ENCODE measurements around the gene MYH16.

Gene MYH16

GRCh38 chr7:99309111-99309510, 36.5 kb downstream of the MYH16 start:
- Histone ChIP-seq H3K4me3 (IDR thresholded peaks at IDR 0.05; ENCODE audit: insufficient read depth, low read depth, low read length) (no peak overlapping the region), H3K4me1 (ENCODE audit: low read depth, poor library complexity, severe bottlenecking) (peaks cover 4% of the 10 kb centered on the region), H3K79me2 (ENCODE audit: insufficient read depth, low read depth) (no peaks in the 10 kb centered on the region), H3K4me2 (no peak overlapping the region), H3K27ac (no peak overlapping the region), H2AFZ (ENCODE audit: low read depth) (no peak overlapping the region), H3K36me3 (ENCODE audit: insufficient read depth) (no peaks in the 10 kb centered on the region), H3K9ac (no peak overlapping the region), H3K27me3 (ENCODE audit: insufficient read depth, low read depth) (no peaks in the 10 kb centered on the region), H4K20me1 (ENCODE audit: insufficient read depth) (no peaks in the 10 kb centered on the region)
- TF ChIP-seq CTCF (conservative IDR thresholded peaks at IDR 0.05; ENCODE audit: low read depth, low read length) = no peak

DNA sequence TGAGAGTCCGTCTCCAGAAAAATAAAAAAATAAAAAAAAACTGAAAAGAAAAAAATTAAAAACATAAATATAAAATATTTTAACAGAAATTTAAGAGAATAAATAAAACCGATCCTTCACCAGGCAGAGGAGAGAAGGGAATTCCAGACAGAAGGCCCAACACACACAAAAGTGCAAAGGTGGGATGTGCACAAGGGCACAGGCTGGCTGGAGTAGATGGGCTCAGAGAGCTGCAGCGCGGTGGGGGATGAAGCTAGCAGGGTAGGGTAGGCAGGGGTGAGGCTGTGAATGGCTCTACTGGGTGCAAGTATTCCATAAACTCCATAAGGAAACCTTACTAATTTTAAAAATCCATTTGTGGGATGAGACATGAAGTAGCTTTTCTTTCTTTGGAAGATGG, 37.4 kb downstream of the MYH16 start:
- H2AFZ ChIP-seq (ENCODE audit: low read depth) = no peak overlapping the region
- no peak for TF ChIP-seq CTCF (conservative IDR thresholded peaks at IDR 0.05; ENCODE audit: low read depth, low read length)
- no peaks in the 10 kb centered on the region for H3K36me3 ChIP-seq (ENCODE audit: insufficient read depth)
- H3K4me2 ChIP-seq = no peak overlapping the region
- no peak overlapping the region for H3K9ac ChIP-seq
- no peaks in the 10 kb centered on the region for H3K79me2 ChIP-seq (ENCODE audit: insufficient read depth, low read depth)
- H3K4me1 ChIP-seq (ENCODE audit: low read depth, poor library complexity, severe bottlenecking) = peaks cover 4% of the 10 kb centered on the region
- no peak overlapping the region for H3K4me3 ChIP-seq (IDR thresholded peaks at IDR 0.05; ENCODE audit: insufficient read depth, low read depth, low read length)
- no peaks in the 10 kb centered on the region for H4K20me1 ChIP-seq (ENCODE audit: insufficient read depth)
- H3K27ac ChIP-seq = no peak overlapping the region
- no peaks in the 10 kb centered on the region for H3K27me3 ChIP-seq (ENCODE audit: insufficient read depth, low read depth)

DNA sequence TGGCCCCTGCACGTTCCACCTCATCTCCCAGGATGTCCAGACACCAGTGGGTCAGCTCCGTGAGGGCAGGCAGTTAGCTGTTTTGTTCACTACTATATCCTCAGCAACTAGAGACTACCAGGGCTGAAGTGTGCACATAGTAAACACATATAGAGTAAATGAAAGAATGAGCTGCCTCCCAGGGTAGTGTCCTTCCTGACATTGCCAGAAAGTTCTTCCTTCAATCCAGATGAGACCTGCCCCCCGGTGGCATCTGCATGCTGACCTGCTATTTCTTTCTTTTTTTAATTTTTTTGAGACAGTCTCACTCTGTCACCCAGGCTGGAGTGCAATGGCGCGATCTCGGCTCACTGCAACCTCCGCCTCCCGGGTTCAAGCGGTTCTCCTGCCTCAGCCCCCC, 39.1 kb downstream of the MYH16 start:
- Histone ChIP-seq H3K4me3 (IDR thresholded peaks at IDR 0.05; ENCODE audit: insufficient read depth, low read depth, low read length) (no peak overlapping the region), H3K79me2 (ENCODE audit: insufficient read depth, low read depth) (no peaks in the 10 kb centered on the region), H3K27ac (no peak overlapping the region), H3K9ac (no peak overlapping the region), H3K36me3 (ENCODE audit: insufficient read depth) (no peaks in the 10 kb centered on the region), H4K20me1 (ENCODE audit: insufficient read depth) (no peaks in the 10 kb centered on the region), H3K4me2 (no peak overlapping the region), H3K27me3 (ENCODE audit: insufficient read depth, low read depth) (no peaks in the 10 kb centered on the region), H2AFZ (ENCODE audit: low read depth) (no peak overlapping the region), H3K4me1 (ENCODE audit: low read depth, poor library complexity, severe bottlenecking) (peaks cover 4% of the 10 kb centered on the region)
- TF ChIP-seq CTCF (conservative IDR thresholded peaks at IDR 0.05; ENCODE audit: low read depth, low read length) = no peak

DNA sequence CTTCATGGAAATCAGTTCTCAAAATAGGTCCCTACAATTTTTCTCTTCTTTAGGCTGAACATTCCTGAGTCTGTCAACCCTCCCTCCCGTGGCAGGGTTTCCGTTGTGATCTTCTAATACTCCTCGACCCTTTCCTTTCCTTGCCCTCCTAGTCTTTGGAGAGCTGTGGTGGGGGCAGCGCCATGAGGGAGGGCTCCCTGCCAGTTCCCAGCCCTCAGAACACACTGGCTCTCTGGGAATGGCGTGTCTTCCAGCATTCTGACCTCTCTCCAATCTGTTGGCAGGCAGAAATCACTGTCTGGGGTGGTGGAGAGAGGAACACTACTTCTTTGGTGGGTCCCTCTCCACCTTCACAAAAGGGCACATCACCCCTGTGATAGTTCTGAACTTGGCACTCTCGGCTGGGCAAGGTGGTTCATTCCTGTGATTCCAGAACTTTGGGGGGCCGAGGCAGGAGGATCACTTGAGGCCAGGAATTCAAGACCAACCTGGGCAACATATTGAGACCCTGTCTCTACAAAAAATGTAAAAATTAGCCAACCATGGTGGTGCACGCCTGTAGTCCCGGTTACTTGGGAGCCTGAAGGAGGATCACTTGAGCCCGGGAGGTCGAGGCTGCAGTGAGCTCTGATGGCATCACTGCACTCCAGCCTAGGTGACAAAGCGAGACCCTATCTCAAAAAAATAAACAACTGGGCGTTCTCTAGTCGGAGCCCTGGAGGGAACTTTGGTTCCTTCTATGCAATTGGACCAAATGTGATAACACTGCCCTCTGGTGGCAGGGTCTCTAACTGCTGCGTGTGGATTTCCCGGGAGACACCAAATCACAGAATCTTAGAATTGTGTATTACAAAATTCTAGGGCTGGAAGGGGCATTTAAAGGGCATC, 39.9 kb downstream of the MYH16 start:
- H3K79me2 ChIP-seq (ENCODE audit: insufficient read depth, low read depth) = no peaks in the 10 kb centered on the region
- H3K4me3 ChIP-seq (IDR thresholded peaks at IDR 0.05; ENCODE audit: insufficient read depth, low read depth, low read length) = no peak overlapping the region

More for the DNA sequence above, 39.9 kb downstream of the MYH16 start:
- Histone ChIP-seq H3K4me1 (ENCODE audit: low read depth, poor library complexity, severe bottlenecking) (peaks cover 4% of the 10 kb centered on the region), H3K36me3 (ENCODE audit: insufficient read depth) (no peaks in the 10 kb centered on the region), H3K27ac (no peak overlapping the region), H3K27me3 (ENCODE audit: insufficient read depth, low read depth) (no peaks in the 10 kb centered on the region), H2AFZ (ENCODE audit: low read depth) (peak overlapping the region; percentile 60), H3K4me2 (peak overlapping the region; percentile 48), H4K20me1 (ENCODE audit: insufficient read depth) (no peaks in the 10 kb centered on the region), H3K9ac (peak overlapping the region; percentile 15; the same call in 1 of the 2 replicates)
- TF ChIP-seq CTCF (conservative IDR thresholded peaks at IDR 0.05; ENCODE audit: low read depth, low read length) = peak; percentile 97

Data from KMS-11 (cell line).